Measurements from ENCODE around the gene HOXB6. TPM values are rescaled to one million over a fixed set of nuclear protein-coding genes. Genes with fewer than 3 reads are reported as not detected.

Gene HOXB6
- total RNA-seq, 1 donor from 2014 or later = not detected

DNA sequence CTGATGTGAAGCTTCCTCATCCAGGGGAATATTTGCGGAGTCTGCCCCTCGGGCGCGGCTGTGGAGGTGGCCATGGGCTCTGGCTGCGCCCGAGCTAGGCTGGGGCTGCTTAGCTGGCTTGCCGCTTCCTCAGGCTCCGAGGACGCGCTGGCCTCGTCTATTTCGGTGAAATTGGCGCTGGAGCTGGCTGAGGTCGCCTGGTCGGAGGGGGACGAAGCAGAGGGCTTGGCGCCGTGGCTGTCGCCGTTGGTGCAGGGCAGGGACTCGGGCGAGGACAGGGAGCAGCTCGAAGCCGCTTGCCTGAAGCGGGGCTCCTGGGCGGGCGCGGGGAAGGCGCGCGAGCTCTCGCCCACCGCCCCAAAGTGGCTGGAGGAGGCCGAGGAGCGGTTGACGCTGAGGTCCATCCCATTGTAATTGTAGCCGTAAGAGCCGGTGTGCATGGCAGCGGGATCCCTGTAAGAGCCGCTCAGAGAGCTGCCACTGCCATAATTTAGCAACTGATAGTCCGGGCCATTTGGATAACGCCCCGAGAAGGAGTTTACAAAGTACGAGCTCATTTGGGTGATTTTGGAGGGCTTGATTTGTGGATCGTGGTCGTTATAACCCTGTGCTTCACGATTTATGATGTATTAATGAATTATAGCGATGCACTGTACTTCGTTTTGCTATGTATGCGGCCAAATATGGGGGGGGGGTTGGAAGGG is 11.5 kb downstream of the HOXB6 start, which contains the start of gene HOXB5:
HOXB5 (minus strand) TSS at position 654 of the 704 bp plus-strand sequence; CDS start at position 557, 97 bp downstream.
- Mint-ChIP-seq H3K27me3 (ENCODE audit: insufficient read depth, low read depth) (peaks cover 97% of the 10 kb centered on the region), H3K36me3 (peaks cover 1% of the 10 kb centered on the region), H3K9me3 (peaks cover 8% of the 10 kb centered on the region), H3K4me3 (no peak within 1 kb of the TSS), H3K27ac (no peak within 1 kb of the TSS), H3K4me1 (peaks cover 9% of the 10 kb centered on the region)
- Histone ChIP-seq H3K4me3 (no peak within 1 kb of the TSS), H3F3A (ENCODE audit: low read depth) (no peaks in the 10 kb centered on the region), H3K9ac (no peak within 1 kb of the TSS), H3K27ac (no peak within 1 kb of the TSS), H2AFZ (replicated peaks) (no peak within 1 kb of the TSS), H4K20me1 (ENCODE audit: low read depth) (peaks cover 96% of the 10 kb centered on the region), H3K9me3 (ENCODE audit: low read depth) (no peaks in the 10 kb centered on the region), H3K79me2 (ENCODE audit: low read depth) (no peaks in the 10 kb centered on the region), H3K27me3 (peaks cover 100% of the 10 kb centered on the region), H3K4me1 (no peaks in the 10 kb centered on the region), H3K4me2 (no peak within 1 kb of the TSS), H3K36me3 (no peaks in the 10 kb centered on the region)
- TF ChIP-seq EZH2 (IDR thresholded peaks at IDR 0.05) (no peak), EZH2phosphoT487 (IDR thresholded peaks at IDR 0.05) (peak; percentile 68)
- DNase-seq (ENCODE audit: low spot score) = no peak

DNA sequence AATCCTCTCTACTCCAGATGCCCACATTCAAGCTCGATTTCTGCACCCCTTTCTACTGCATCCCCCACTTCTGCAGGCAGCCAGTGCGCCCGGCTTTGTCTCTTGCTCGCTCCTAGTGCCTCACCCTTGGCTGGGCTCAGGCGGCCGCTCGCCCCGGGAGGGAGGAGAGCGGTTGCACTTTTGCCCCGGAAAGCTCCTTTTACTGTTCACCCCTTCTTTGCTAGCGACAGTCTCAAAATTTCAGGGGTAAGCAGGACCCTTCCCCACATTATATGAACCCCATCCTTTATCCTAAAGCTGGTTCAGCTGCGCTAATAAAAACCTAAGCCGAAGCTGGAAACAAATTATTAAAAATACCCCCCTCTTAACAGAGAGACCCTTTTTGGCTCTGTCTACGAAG is 12.2 kb downstream of the HOXB6 start:
- H3K4me3 ChIP-seq = no peak overlapping the region

DNA sequence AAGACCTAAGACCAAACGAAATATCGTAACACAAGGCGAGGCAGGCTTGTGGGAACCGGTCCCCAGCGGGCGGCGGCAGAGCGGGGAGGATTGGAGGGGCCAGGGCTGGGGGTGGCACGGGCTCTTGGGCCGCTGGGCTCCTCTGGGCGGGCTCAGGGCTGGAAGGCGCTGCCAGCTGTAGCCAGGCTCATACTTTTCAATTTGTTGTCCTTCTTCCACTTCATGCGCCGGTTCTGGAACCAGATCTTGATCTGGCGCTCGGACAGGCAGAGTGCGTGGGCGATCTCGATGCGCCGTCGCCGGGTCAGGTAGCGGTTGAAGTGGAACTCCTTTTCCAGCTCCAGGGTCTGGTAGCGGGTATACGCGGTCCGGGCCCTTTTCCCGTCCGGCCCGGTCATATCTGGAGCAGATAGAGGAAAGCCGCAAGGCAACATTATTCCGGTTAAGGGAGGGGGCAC is 12.7 kb downstream of the HOXB6 start:
- Histone ChIP-seq H3K4me2 (no peak overlapping the region), H3K4me3 (no peak overlapping the region)
- H3K36me3 Mint-ChIP-seq = no peaks in the 10 kb centered on the region

More for the DNA sequence above, 12.2 kb downstream of the HOXB6 start:
- peaks cover 6% of the 10 kb centered on the region for H3K9me3 Mint-ChIP-seq
- no peaks in the 10 kb centered on the region for H3K9me3 ChIP-seq (ENCODE audit: low read depth)
- H3K4me1 Mint-ChIP-seq = peaks cover 9% of the 10 kb centered on the region
- peaks cover 95% of the 10 kb centered on the region for H4K20me1 ChIP-seq (ENCODE audit: low read depth)
- DNase-seq (ENCODE audit: low spot score) = no peak
- no peaks in the 10 kb centered on the region for H3K36me3 ChIP-seq
- no peaks in the 10 kb centered on the region for H3K79me2 ChIP-seq (ENCODE audit: low read depth)
- no peak overlapping the region for H3K4me3 Mint-ChIP-seq
- no peaks in the 10 kb centered on the region for H3F3A ChIP-seq (ENCODE audit: low read depth)
- no peak overlapping the region for H2AFZ ChIP-seq (replicated peaks)
- no peak overlapping the region for H3K27ac Mint-ChIP-seq
- H3K27ac ChIP-seq = no peak overlapping the region
- H3K9ac ChIP-seq = no peak overlapping the region
- H3K4me2 ChIP-seq = no peak overlapping the region
- peaks cover 100% of the 10 kb centered on the region for H3K27me3 ChIP-seq
- H3K27me3 Mint-ChIP-seq (ENCODE audit: insufficient read depth, low read depth) = peaks cover 97% of the 10 kb centered on the region
- TF ChIP-seq, protein P1, sequence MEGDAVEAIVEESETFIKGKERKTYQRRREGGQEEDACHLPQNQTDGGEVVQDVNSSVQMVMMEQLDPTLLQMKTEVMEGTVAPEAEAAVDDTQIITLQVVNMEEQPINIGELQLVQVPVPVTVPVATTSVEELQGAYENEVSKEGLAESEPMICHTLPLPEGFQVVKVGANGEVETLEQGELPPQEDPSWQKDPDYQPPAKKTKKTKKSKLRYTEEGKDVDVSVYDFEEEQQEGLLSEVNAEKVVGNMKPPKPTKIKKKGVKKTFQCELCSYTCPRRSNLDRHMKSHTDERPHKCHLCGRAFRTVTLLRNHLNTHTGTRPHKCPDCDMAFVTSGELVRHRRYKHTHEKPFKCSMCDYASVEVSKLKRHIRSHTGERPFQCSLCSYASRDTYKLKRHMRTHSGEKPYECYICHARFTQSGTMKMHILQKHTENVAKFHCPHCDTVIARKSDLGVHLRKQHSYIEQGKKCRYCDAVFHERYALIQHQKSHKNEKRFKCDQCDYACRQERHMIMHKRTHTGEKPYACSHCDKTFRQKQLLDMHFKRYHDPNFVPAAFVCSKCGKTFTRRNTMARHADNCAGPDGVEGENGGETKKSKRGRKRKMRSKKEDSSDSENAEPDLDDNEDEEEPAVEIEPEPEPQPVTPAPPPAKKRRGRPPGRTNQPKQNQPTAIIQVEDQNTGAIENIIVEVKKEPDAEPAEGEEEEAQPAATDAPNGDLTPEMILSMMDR (IDR thresholded peaks at IDR 0.05) = no peak
- TF ChIP-seq EZH2 (IDR thresholded peaks at IDR 0.05) (peak; percentile 90), EZH2phosphoT487 (IDR thresholded peaks at IDR 0.05) (peak; percentile 90)
- no peaks in the 10 kb centered on the region for H3K4me1 ChIP-seq
- no peaks in the 10 kb centered on the region for H3K36me3 Mint-ChIP-seq

DNA sequence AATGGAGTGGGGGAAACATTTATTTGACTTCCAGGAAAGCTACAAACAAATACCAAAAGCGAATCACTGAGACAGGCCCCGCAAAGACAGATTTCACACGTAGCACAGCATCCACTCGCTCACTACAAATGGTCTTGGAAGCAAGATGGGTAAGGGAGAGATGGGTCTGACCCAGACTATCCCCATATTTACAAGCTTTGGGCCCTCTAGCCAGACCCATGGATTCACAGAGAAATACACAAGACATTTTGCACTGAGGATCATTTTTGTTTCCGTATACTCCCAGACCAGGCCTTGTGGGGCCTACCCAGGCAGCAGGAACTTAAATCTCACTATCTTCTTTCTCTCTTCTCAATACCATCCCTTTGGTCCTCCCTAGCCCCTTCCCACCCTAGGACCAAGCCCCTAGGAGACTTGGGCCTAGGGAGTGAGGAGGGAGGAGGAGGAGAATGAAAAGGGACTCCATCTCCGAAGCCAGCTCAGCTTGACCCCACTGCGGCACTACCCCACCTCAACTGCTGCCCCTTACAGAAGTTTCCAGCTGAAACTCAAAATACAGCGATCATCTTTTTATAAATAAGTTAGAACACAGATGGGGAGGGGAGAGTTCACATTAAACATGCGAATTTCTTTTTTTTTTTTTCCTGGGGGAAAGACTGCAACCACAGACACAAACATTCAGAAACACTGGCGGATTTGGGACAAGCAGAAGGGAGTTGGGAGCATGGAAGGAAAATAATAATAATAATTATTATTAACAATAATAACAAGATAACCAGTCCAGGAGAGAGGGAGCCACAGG is 13.3 kb downstream of the HOXB6 start:
- H3K9me3 Mint-ChIP-seq = peaks cover 6% of the 10 kb centered on the region
- no peak overlapping the region for H3K4me2 ChIP-seq
- no peak overlapping the region for H3K4me3 Mint-ChIP-seq
- no peaks in the 10 kb centered on the region for H3K79me2 ChIP-seq (ENCODE audit: low read depth)
- no peaks in the 10 kb centered on the region for H3K36me3 ChIP-seq
- H3K27me3 ChIP-seq = peaks cover 100% of the 10 kb centered on the region
- no peaks in the 10 kb centered on the region for H3F3A ChIP-seq (ENCODE audit: low read depth)
- no peaks in the 10 kb centered on the region for H3K4me1 ChIP-seq
- no peak overlapping the region for H2AFZ ChIP-seq (replicated peaks)
- peaks cover 93% of the 10 kb centered on the region for H4K20me1 ChIP-seq (ENCODE audit: low read depth)
- peaks cover 97% of the 10 kb centered on the region for H3K27me3 Mint-ChIP-seq (ENCODE audit: insufficient read depth, low read depth)
- no peaks in the 10 kb centered on the region for H3K36me3 Mint-ChIP-seq
- H3K27ac ChIP-seq = no peak overlapping the region
- no peaks in the 10 kb centered on the region for H3K9me3 ChIP-seq (ENCODE audit: low read depth)
- H3K9ac ChIP-seq = no peak overlapping the region
- DNase-seq (ENCODE audit: low spot score) = no peak
- TF ChIP-seq EZH2 (IDR thresholded peaks at IDR 0.05) = peak; percentile 16
- TF ChIP-seq, protein P1 (IDR thresholded peaks at IDR 0.05) = no peak
- no peak for TF ChIP-seq EZH2phosphoT487 (IDR thresholded peaks at IDR 0.05)
- H3K4me1 Mint-ChIP-seq = peaks cover 9% of the 10 kb centered on the region
- no peak overlapping the region for H3K27ac Mint-ChIP-seq
- no peak overlapping the region for H3K4me3 ChIP-seq

More for the DNA sequence above, 12.7 kb downstream of the HOXB6 start:
- Mint-ChIP-seq H3K27me3 (ENCODE audit: insufficient read depth, low read depth) (peaks cover 97% of the 10 kb centered on the region), H3K4me3 (no peak overlapping the region), H3K27ac (no peak overlapping the region), H3K4me1 (peaks cover 9% of the 10 kb centered on the region), H3K9me3 (peaks cover 5% of the 10 kb centered on the region)
- Histone ChIP-seq H3K36me3 (no peaks in the 10 kb centered on the region), H3F3A (ENCODE audit: low read depth) (no peaks in the 10 kb centered on the region), H4K20me1 (ENCODE audit: low read depth) (peaks cover 94% of the 10 kb centered on the region), H3K79me2 (ENCODE audit: low read depth) (no peaks in the 10 kb centered on the region), H3K27ac (no peak overlapping the region), H3K4me1 (no peaks in the 10 kb centered on the region), H3K9ac (no peak overlapping the region), H2AFZ (replicated peaks) (no peak overlapping the region), H3K9me3 (ENCODE audit: low read depth) (no peaks in the 10 kb centered on the region), H3K27me3 (peaks cover 100% of the 10 kb centered on the region)
- no peak for DNase-seq (ENCODE audit: low spot score)
- TF ChIP-seq EZH2 (IDR thresholded peaks at IDR 0.05) = no peak
- peak; percentile 79 for TF ChIP-seq EZH2phosphoT487 (IDR thresholded peaks at IDR 0.05)
